ENCODE data around the gene CIZ1.
"Not testable (repeated sequence)": the region's sequence is repeated elsewhere in the genome, so short reads cannot be mapped to it uniquely, and the experiment has no call there.

DNA sequence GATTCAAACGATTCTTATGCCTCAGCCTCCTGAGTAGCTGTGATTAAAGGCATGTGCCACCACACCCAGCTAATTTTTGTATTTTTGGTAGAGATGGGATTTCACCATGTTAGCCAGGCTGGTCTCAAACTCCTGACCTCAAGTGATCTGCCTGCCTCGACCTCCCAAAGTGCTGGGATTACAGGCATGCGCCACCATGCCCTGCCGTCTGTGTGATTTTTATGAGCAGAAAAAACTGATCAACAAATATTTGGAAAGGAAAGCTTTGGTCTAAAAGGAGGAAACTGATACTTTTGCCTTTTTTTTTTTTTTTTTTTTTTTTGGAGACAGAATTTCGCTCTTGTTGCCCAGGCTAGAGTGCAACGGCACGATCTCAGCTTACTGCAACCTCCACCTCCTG lies 39.5 kb upstream of the CIZ1 start:
- TF ChIP-seq, protein P1, sequence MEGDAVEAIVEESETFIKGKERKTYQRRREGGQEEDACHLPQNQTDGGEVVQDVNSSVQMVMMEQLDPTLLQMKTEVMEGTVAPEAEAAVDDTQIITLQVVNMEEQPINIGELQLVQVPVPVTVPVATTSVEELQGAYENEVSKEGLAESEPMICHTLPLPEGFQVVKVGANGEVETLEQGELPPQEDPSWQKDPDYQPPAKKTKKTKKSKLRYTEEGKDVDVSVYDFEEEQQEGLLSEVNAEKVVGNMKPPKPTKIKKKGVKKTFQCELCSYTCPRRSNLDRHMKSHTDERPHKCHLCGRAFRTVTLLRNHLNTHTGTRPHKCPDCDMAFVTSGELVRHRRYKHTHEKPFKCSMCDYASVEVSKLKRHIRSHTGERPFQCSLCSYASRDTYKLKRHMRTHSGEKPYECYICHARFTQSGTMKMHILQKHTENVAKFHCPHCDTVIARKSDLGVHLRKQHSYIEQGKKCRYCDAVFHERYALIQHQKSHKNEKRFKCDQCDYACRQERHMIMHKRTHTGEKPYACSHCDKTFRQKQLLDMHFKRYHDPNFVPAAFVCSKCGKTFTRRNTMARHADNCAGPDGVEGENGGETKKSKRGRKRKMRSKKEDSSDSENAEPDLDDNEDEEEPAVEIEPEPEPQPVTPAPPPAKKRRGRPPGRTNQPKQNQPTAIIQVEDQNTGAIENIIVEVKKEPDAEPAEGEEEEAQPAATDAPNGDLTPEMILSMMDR (IDR thresholded peaks at IDR 0.05) = not testable (repeated sequence)
- not testable (repeated sequence) for TF ChIP-seq POLR2A (IDR thresholded peaks at IDR 0.05)
